ENCODE data around the gene SORCS2. TPM values are rescaled to one million over a fixed set of nuclear protein-coding genes. Genes with fewer than 3 reads are reported as not detected.
A peak's percentile ranks its signal among the peaks of the same experiment; 100 is the strongest.

Gene SORCS2
- polyA plus RNA-seq, 1 of the 3 experiments (the other 2 are of a cell fraction): 1.6 TPM

DNA sequence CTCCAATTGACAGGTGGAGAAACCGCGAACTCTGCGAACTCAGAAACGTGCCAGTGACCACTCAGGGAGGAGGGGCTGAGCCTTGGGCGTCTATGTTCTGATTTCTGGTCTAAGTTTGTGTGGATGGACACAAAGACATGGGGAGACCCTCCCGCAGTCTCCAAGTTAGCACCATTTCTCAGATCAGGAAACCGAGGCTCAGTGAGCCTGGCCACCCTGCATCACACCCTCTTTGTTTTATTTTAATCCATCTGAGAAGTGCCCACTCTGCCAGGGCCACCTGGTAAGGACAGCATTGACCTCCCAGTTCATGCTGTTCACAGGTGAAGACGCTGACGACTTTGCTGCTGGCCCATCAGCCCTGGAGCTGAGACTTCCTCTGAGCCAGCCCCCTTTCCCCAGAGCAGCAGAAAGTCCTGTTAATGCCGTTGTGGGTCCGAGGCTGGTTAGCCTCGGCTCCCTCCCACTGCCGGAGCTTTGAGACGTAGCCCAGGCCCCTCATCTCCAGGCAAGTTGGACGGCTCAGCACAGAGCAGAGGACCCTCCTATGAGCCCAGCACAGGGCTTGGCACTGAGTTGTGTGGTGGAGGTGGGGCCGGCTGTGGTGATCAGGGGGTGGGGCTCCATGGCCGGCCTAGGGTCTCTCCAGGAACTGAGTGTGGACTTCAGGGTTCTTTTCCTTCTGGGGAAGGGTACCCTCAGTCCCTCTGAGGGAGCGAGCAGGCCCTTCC is 198.7 kb downstream of the SORCS2 start:
- 65% methylated on average over 15 of the region's 18 CpGs for WGBS (ENCODE audit: low lambda C conversion rate)
- TF ChIP-seq RFX5 (IDR thresholded peaks at IDR 0.05; ENCODE audit: low read length) (no peak), TAF1 (IDR thresholded peaks at IDR 0.05; ENCODE audit: borderline replicate concordance, low read depth, low read length) (no peak), MXI1 (IDR thresholded peaks at IDR 0.05; ENCODE audit: low read depth, low read length) (no peak), EZH2phosphoT487 (IDR thresholded peaks at IDR 0.05; ENCODE audit: borderline replicate concordance, low read depth) (no peak), GATA2 (CRISPR knock-in tag; IDR thresholded peaks at IDR 0.05) (no peak), CHD2 (IDR thresholded peaks at IDR 0.05; ENCODE audit: low read length, partially characterized antibody) (no peak), RAD21 (IDR thresholded peaks at IDR 0.05; ENCODE audit: low read length) (no peak), EP300 (IDR thresholded peaks at IDR 0.05; ENCODE audit: borderline replicate concordance in 1 of 2, low read depth in 1 of 2, low read length in 1 of 2) (no peak), FOSL2 (IDR thresholded peaks at IDR 0.05; ENCODE audit: borderline replicate concordance, low read depth) (no peak), TEAD4 (IDR thresholded peaks at IDR 0.05; ENCODE audit: borderline replicate concordance, insufficient read depth) (no peak), FOXM1 (IDR thresholded peaks at IDR 0.05; ENCODE audit: low read depth) (no peak), RCOR1 (IDR thresholded peaks at IDR 0.05; ENCODE audit: low read length) (no peak), FOXJ3 (CRISPR knock-in tag; IDR thresholded peaks at IDR 0.05) (no peak), TCF12 (IDR thresholded peaks at IDR 0.05) (no peak)
- TF ChIP-seq, protein P1, sequence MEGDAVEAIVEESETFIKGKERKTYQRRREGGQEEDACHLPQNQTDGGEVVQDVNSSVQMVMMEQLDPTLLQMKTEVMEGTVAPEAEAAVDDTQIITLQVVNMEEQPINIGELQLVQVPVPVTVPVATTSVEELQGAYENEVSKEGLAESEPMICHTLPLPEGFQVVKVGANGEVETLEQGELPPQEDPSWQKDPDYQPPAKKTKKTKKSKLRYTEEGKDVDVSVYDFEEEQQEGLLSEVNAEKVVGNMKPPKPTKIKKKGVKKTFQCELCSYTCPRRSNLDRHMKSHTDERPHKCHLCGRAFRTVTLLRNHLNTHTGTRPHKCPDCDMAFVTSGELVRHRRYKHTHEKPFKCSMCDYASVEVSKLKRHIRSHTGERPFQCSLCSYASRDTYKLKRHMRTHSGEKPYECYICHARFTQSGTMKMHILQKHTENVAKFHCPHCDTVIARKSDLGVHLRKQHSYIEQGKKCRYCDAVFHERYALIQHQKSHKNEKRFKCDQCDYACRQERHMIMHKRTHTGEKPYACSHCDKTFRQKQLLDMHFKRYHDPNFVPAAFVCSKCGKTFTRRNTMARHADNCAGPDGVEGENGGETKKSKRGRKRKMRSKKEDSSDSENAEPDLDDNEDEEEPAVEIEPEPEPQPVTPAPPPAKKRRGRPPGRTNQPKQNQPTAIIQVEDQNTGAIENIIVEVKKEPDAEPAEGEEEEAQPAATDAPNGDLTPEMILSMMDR (IDR thresholded peaks at IDR 0.05): no peak
- TF ChIP-seq, protein P2, sequence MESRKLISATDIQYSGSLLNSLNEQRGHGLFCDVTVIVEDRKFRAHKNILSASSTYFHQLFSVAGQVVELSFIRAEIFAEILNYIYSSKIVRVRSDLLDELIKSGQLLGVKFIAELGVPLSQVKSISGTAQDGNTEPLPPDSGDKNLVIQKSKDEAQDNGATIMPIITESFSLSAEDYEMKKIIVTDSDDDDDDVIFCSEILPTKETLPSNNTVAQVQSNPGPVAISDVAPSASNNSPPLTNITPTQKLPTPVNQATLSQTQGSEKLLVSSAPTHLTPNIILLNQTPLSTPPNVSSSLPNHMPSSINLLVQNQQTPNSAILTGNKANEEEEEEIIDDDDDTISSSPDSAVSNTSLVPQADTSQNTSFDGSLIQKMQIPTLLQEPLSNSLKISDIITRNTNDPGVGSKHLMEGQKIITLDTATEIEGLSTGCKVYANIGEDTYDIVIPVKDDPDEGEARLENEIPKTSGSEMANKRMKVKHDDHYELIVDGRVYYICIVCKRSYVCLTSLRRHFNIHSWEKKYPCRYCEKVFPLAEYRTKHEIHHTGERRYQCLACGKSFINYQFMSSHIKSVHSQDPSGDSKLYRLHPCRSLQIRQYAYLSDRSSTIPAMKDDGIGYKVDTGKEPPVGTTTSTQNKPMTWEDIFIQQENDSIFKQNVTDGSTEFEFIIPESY (IDR thresholded peaks at IDR 0.05; ENCODE audit: borderline replicate concordance, low read depth): no peak
- TF ChIP-seq, protein P3, sequence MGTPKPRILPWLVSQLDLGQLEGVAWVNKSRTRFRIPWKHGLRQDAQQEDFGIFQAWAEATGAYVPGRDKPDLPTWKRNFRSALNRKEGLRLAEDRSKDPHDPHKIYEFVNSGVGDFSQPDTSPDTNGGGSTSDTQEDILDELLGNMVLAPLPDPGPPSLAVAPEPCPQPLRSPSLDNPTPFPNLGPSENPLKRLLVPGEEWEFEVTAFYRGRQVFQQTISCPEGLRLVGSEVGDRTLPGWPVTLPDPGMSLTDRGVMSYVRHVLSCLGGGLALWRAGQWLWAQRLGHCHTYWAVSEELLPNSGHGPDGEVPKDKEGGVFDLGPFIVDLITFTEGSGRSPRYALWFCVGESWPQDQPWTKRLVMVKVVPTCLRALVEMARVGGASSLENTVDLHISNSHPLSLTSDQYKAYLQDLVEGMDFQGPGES (IDR thresholded peaks at IDR 0.05; ENCODE audit: low read depth, low read length): no peak
- TF ChIP-seq, protein P4, sequence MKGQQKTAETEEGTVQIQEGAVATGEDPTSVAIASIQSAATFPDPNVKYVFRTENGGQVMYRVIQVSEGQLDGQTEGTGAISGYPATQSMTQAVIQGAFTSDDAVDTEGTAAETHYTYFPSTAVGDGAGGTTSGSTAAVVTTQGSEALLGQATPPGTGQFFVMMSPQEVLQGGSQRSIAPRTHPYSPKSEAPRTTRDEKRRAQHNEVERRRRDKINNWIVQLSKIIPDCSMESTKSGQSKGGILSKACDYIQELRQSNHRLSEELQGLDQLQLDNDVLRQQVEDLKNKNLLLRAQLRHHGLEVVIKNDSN (IDR thresholded peaks at IDR 0.05; ENCODE audit: borderline replicate concordance, low read depth): no peak
- H3K4me2 ChIP-seq: no peak overlapping the region
- no peaks in the 10 kb centered on the region for H3F3A ChIP-seq (replicated peaks; ENCODE audit: insufficient read depth)
- no peaks in the 10 kb centered on the region for H3K9me2 ChIP-seq
- H2AFZ ChIP-seq (ENCODE audit: low read depth): no peak overlapping the region
- peaks cover 12% of the 10 kb centered on the region; the same call in 1 of the 2 replicates for H3K27me3 ChIP-seq (ENCODE audit: insufficient read depth)
- no peak overlapping the region for H3K4me3 ChIP-seq (ENCODE audit: low read depth in 2 of 2, low read length in 1 of 2)
- H3K36me3 ChIP-seq (replicated peaks in 1 of 2; ENCODE audit: control insufficient read depth in 1 of 2, insufficient read depth in 2 of 2, low read length in 1 of 2): no peaks in the 10 kb centered on the region
- peak; percentile 5 for DNase-seq
- no peaks in the 10 kb centered on the region for H3K79me2 ChIP-seq (ENCODE audit: insufficient read depth)
- no peaks in the 10 kb centered on the region; a peak in 1 of 4 replicates for H3K4me1 ChIP-seq (ENCODE audit: control insufficient read depth in 1 of 2, insufficient read depth in 2 of 2, low read depth in 1 of 2, low read length in 1 of 2)
- no peaks in the 10 kb centered on the region for H3K9me3 ChIP-seq
- H4K20me1 ChIP-seq (ENCODE audit: insufficient read depth): no peaks in the 10 kb centered on the region
- H3K27ac ChIP-seq (ENCODE audit: low read depth in 2 of 2, low read length in 1 of 2): no peak overlapping the region
- POLR2A ChIA-PET: no interaction called here
- H3K9ac ChIP-seq: no peak overlapping the region
- CTCF ChIA-PET: interaction anchor here (0.6 kb wide), 1 partner anchor 373 kb away, joined by 3 read pairs; no protein-coding TSS in a partner anchor

All from SK-N-SH (cell line).